ENCODE measurements around the gene TMUB1.
A peak's percentile ranks its signal among the peaks of the same experiment; 100 is the strongest.

Gene TMUB1

GRCh38 chr7:151068069-151068773, 15.1 kb downstream of the TMUB1 start:
- no peak for DNase-seq (ENCODE audit: low read depth)

GRCh38 chr7:151066273-151066974, 16.9 kb downstream of the TMUB1 start:
- no peak for DNase-seq (ENCODE audit: low read depth)

GRCh38 chr7:151065516-151065915, 17.8 kb downstream of the TMUB1 start:
- no peak for DNase-seq (ENCODE audit: low read depth)

DNA sequence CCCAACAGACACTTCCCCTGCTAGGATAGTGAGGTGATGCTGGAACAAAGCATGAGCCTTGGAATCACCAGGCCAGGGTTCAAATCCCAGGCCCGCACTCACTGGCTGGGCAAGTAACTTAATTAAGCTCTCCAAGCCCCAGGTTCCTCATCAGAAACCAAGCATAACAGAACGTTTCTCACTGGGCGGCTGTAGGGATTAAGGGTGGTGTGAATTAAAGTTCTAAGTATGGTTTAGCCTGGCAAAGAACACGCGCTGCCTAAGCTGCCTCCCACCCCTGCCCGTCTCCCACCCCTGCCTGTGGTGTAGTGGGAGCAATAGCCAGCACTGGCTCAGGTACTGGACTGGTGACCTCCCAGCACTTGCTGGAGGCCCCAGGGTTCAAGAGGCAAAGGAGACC, 18.3 kb downstream of the TMUB1 start:
- no peak for DNase-seq (ENCODE audit: low read depth)

DNA sequence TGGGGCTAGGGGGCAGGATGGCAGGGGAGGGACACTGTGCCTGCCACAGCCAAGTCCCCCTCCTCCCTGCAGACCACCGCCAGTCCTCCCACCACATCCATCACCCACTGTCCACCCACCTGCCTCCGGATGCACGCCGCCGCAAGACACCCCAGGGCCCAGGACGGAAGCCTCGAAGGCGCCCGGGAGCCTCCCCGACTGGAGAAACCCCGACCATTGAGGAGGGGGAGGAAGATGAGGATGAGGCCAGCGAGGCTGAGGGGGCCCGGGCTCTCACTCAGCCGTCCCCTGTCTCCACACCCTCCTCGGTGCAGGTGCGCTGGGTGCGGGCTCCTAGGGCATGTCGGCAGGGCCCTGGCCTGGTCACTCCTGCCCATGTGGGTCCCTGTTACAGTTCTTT, 18.8 kb downstream of the TMUB1 start:
- DNase-seq (ENCODE audit: low read depth): no peak

GRCh38 chr7:151063212-151063561, 20.1 kb downstream of the TMUB1 start:
- no peak for DNase-seq (ENCODE audit: low read depth)

DNA sequence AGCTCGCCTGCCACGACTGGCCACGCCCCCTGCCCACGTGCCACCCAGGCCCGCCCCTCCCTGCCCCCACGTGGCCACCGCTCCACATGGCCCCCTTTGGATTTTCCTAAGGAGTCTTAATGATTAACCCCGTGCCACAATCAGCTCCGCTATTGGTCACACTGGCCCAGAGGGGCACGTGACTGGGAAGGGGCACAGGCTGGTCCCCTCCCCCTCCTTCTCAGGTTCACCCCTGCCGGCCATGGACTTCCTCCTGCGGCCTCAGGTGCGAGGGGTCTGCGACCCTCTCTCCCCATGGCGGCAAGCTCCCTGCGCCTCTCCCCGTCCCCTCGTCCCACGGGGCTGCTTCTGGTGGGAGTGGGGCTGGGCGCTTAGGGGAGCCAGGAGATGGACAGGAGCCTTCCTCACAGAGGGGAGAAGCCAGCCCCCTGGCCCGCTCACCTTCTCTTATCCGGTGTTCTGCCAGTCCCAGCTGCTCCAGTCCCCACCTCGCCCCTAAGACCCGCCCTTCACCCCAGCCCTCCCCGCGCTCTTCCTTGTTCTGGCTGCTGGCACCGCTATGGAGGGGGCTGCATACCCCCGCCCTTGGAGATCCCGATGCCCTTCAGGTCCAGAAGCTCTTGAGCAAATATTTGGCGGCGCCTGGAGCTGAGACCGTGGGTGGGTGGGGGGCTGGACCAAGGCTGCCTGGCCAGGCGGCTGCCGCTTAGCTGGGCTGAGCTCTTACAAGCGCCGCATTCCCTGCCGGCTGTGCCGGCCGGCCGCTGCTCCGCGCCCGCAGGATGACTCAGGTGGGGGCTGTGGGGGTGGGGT, 20.7 kb downstream of the TMUB1 start:
- no peak for DNase-seq (ENCODE audit: low read depth)

- DNase-seq (ENCODE audit: low read depth): no peak
Measured at GRCh38 chr7:151062111-151062398, 21.2 kb downstream of the TMUB1 start.

GRCh38 chr7:151061213-151062110, 21.8 kb downstream of the TMUB1 start:
- no peak for DNase-seq (ENCODE audit: low read depth)

DNA sequence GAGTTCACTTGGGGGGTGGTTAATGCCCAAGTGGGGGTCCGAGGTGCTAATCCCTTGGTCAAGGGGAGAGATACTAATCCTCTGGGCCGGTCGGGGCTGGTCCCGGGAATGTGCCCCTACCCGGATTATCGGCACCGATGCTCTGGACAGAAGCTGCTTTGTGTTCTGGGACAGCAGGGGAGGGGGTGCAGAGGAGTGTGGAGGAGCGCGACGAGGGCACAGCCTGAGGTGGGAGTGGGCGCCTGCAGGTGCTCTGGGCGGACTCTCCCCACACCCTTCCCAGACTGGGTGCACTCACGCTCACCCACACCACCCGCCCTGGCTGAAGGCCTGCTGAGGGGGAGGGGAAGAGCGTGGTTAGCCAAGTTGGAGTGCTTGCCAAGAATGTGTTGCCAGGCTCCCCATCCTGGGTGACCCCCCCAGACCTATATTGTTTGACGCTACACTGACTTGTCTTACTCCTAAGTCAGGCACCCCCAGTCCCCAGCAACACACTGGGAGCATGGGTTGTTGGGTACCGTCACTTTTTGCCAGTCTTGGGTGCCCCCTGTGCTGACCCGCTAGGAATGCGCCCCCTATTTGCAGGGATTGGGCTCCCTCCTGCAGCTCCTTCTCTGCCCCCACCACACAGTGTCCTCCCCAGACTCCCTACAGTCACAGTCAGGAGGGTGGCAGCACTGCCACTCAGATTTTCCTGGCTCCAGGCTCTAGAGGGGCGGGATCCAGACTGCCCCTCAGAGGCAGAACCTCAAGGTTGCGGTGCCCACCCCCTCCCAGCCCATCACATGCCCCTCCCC, 22.7 kb downstream of the TMUB1 start:
- DNase-seq (ENCODE audit: low read depth): no peak

DNA sequence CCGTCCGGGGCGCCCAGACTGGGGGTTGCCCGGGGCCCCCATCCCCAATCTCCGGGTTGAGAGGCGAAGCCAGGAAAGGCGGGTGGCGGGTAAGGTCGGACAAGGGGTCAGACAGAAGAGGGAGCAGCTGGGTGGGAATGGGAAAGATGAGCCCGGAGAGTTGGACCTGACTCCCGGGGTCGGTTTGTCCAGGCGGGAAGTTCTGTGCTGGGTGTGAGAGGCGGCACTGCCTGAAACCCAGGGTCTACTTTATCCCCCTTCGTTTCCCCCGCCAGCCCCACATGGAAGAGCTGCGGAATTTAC, 23.2 kb downstream of the TMUB1 start:
- no peak for DNase-seq (ENCODE audit: low read depth)

DNA sequence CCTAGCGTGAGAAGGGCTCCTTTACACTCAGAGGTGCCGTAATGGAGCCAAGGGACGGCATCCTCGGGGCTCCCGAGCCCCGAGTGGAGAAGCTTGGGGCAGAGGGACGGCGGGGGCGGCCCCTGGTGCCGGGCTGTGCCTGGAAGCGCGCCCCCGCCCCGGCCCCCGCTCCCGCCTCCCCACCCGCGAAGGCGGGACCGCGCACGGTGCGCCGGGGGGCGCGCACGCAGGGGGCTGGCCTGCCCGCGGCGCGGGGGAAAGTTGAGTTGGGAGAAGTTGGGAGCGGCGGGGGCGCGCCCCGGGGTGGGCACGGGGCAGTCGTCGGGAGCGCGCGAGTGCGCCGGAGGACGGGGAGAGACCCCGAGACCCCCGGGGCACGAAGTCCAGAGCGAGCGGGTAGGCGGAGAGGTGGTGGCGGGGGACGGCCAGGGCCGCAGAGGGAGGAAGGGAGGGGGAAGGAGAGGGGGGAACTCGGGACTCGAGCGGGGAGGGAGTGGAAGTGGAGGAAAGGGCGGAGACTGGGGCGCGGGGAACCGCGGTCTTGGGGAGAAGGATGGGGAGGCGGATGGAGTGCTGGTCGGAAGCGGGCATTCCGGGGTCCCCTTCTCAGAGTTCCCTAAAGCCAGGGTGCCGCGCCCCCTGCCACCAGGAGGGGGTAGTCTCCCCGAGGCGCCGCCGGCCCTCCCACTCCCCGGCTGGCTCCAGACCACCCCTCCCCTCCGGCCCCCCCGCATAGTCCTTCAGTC, 23.8 kb downstream of the TMUB1 start, which contains the start of gene SLC4A2:
Gene SLC4A2, plus strand, starts transcription at position 223 of the 746 bp plus-strand sequence. CDS start 2,399 bp downstream, outside the sequence.
- DNase-seq (ENCODE audit: low read depth): peak; percentile 61

DNA sequence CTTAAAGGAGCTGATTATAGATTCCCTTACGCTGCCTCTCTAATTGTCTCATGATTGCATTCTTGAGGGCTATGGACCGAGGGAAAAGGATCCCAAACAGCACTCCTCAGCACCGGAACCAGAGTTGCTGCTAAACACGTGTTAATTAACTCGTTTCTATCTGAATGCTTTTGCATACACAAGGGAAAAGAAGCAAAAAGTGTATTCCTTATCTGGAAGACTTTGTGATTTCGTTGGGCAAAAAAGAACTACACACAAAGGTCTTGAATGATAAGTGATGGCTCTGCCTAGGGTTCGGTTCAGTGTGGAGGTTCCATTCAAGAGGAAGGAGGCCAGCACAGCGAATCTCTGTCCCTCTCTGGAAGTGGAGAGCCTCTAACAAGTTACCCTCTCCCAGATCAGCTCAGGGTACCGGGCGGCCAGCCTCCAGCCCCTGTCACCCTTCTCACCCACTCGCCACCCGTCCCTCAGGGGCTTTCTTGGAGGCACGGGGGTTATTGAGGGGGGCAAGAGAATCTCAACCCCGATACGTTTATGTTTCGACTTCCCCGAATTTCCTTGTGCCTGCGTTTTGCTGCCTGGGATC, 24.4 kb downstream of the TMUB1 start:
- no peak for DNase-seq (ENCODE audit: low read depth)

GRCh38 chr7:151057989-151058780, 25.1 kb downstream of the TMUB1 start:
- peak; percentile 93 for DNase-seq (ENCODE audit: low read depth)

GRCh38 chr7:151057506-151057988, 25.7 kb downstream of the TMUB1 start, which contains the start of gene CDK5:
TSS of gene CDK5 (minus strand) at chr7:151057897. CDS start at chr7:151057848, 49 bp downstream.
- no peak for DNase-seq (ENCODE audit: low read depth)

DNA sequence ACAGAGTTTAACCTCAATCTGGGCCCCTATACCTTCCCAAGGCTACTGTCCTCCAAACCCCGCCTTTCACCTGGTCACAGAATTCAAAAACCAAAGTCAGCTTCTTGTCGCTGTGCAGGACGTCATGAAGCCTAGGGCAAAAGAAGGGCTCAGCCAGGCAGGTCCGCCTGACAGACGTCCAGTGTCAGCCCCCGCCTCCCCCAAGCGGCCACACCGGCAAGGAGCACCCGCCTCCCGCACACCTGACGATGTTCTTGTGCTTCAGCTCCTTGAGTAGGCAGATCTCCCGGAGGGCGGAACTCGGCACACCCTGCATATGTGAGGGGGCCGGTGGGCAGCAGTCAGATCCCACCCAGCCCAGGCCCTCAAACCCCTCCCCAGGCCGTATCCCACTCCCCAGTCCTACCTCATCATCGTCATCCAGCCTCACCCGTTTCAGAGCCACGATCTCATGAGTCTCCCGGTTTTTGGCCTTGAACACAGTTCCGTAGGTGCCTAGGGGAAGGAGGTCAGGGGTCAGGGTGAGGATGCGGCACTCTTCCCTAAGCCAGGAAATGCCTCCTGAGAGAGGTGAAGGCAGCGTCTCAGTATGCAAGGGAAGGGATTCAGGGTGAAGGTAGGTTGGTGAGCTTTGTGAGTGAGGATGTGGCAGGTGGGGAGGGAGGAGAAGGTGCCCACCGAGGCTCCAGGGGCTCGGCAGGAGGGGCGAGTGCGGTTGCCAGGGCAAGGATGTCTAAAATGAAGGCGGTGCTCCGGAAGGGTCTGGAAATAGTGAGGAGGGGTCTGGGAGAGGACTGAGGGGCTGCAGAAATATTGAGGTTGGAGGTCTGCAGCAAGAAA, 26.4 kb downstream of the TMUB1 start:
- DNase-seq (ENCODE audit: low read depth): no peak

DNA sequence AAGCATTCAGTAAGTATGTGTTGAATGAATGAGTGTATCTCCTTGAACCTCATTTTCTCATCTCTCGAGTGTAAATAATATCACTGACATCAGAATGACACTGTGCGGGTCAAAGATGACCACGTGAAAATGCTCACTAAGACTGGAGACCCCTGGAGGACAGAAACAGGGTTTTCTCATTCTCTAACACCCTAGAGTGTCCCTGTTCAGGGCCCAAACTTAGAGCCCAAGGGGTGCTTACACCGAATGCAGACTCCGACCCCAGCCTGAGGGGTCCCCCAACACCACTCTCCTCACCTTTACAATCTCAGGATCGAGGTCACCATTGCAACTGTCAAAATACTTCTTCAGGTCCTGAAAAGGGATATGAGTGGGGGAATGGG, 27.0 kb downstream of the TMUB1 start:
- no peak for DNase-seq (ENCODE audit: low read depth)

DNA sequence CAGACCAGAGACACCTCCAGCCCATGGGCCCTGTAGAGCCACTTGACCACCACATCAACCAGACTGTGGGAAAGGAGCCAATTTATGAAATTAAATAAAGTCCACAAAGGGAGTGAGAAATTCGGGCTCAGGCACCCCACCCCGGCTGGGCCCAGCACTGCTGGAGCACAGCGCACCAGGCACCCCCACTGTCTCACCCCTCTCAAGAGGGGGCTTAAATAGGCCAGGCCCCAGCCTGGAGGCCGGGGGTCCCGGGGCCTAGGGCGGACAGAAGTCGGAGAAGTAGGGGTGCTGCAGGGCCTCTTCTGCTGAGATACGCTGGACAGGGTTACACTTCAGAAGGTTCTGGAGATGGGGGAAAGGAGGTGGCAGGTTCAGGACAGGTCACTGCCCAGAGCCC, 29.5 kb downstream of the TMUB1 start:
- DNase-seq (ENCODE audit: low read depth): no peak
